Nephron progenitor cell (in vitro differentiated cells): Measurements from ENCODE around the gene ZNF785.

Experiments used
- DNase-seq: peaks from one replicate; pipeline ENCODE4 v3.0.0; 2021
- H3K27ac Mint-ChIP-seq: 2 replicates; pipeline ENCODE4 v1.8.0; 2021; ENCODE audit warnings: mild to moderate bottlenecking, moderate library complexity, mixed read lengths
- H3K27me3 Mint-ChIP-seq: 2 replicates; pipeline ENCODE4 v1.8.0; 2021; ENCODE audit warnings: mild to moderate bottlenecking, low read depth, mixed read lengths; ENCODE audit not compliant: poor library complexity
- H3K36me3 Mint-ChIP-seq: 2 replicates; pipeline ENCODE4 v1.8.0; 2021; ENCODE audit warnings: low read depth, mixed read lengths
- H3K4me1 Mint-ChIP-seq: 2 replicates; pipeline ENCODE4 v1.8.0; 2021; ENCODE audit warnings: mixed read lengths
- H3K4me3 Mint-ChIP-seq: 2 replicates; pipeline ENCODE4 v1.8.0; 2021; ENCODE audit warnings: mild to moderate bottlenecking, moderate library complexity, mixed read lengths
- H3K9me3 Mint-ChIP-seq: 2 replicates; pipeline ENCODE4 v1.8.0; 2021; ENCODE audit warnings: mild to moderate bottlenecking, moderate library complexity, mixed read lengths
- CTCF ChIP-seq: fragments of 200-600 bp; sonication (generic); IDR thresholded peaks from 2 replicates; pipeline ENCODE4 v1.5.0; 2021; ENCODE audit warnings: antibody characterized with exemption

The ZNF785 gene

GRCh38 chr16:30622455-30623032 is 37.0 kb upstream of the ZNF785 start:
- Mint-ChIP-seq H3K36me3 (no peaks in the 10 kb centered on the region), H3K9me3 (peaks cover 30% of the 10 kb centered on the region), H3K27me3 (peaks cover 24% of the 10 kb centered on the region), H3K4me1 (peaks cover 19% of the 10 kb centered on the region), H3K4me3 (no peak overlapping the region), H3K27ac (no peak overlapping the region)
- no peak for DNase-seq
- TF ChIP-seq CTCF: no peak

DNA sequence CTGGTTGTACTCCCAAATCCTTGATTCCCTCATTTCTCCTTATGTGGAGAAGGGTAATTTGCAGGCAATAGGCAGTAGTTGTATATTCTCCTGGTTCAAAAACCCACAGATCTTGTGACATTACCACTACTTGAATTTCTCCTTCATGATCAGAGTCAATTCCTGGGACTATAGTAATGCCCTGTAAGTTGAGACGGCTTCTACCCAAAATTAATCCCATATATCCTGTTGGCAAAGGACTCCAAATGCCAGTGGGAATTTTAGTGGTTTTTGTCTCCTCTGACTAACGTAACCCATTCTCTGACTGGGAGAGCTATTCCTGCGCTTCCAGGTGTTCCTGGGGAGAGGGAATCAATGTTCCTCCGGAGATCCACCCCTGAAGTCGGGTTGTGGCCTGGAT is 36.3 kb upstream of the ZNF785 start:
- Mint-ChIP-seq H3K4me3 (no peak overlapping the region), H3K36me3 (no peaks in the 10 kb centered on the region), H3K27ac (no peak overlapping the region), H3K27me3 (peaks cover 27% of the 10 kb centered on the region), H3K4me1 (peaks cover 19% of the 10 kb centered on the region), H3K9me3 (peaks cover 34% of the 10 kb centered on the region)
- DNase-seq: no peak
- TF ChIP-seq CTCF: no peak

GRCh38 chr16:30620169-30620568 is 34.7 kb upstream of the ZNF785 start:
- no peak overlapping the region for H3K27ac Mint-ChIP-seq

GRCh38 chr16:30619638-30620037 is 34.1 kb upstream of the ZNF785 start:
- Mint-ChIP-seq H3K27ac (no peak overlapping the region), H3K36me3 (no peaks in the 10 kb centered on the region), H3K4me1 (peaks cover 19% of the 10 kb centered on the region), H3K4me3 (no peak overlapping the region), H3K9me3 (peaks cover 32% of the 10 kb centered on the region), H3K27me3 (peaks cover 40% of the 10 kb centered on the region)
- no peak for TF ChIP-seq CTCF
- no peak for DNase-seq

More at GRCh38 chr16:30620169-30620568, 34.7 kb upstream of the ZNF785 start:
- Mint-ChIP-seq H3K27me3 (peaks cover 36% of the 10 kb centered on the region), H3K36me3 (no peaks in the 10 kb centered on the region), H3K4me3 (no peak overlapping the region), H3K4me1 (peaks cover 19% of the 10 kb centered on the region), H3K9me3 (peaks cover 36% of the 10 kb centered on the region)
- no peak for DNase-seq
- no peak for TF ChIP-seq CTCF

- H3K27ac Mint-ChIP-seq: no peak overlapping the region
- H3K36me3 Mint-ChIP-seq: no peaks in the 10 kb centered on the region
- TF ChIP-seq CTCF: no peak
Measured at GRCh38 chr16:30619202-30619601, 33.7 kb upstream of the ZNF785 start.

DNA sequence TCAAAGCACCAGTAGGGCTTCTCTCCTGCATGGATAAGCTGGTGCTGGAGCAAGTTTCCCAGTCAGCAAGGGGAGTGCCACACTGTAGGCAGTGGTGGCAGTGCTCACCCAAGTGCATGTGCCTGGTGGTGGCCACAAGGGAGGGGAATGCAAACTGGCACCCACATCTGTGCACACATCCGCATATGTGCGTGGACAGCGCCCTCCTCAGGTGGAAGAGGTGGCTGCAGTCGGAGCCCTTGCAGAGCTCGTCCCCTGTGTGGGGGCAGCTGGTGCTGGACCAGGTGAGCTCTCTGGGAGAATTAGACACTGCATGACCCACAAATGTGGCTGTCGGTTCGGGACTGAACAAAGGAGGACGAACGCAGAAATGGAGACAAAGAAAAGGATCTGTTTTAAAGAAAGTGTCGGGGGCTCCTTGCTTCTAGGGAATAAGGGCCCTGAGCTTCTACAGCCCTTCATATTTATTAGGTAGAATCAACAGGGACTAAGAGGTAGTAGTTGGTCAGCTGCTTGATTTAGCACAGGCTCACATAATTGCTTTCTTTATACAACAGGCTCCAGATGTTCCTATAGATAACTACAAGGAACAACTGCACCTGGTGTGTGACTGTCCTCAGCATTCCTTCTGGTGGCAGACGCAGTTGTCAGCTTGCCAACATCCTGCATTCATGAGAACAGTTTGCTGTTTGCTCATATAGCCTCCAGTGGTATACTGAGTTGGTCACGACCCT is 30.0 kb upstream of the ZNF785 start:
- Mint-ChIP-seq H3K27me3 (peaks cover 39% of the 10 kb centered on the region), H3K4me3 (no peak overlapping the region), H3K4me1 (peaks cover 15% of the 10 kb centered on the region), H3K36me3 (no peaks in the 10 kb centered on the region), H3K27ac (no peak overlapping the region), H3K9me3 (peaks cover 14% of the 10 kb centered on the region)
- peak; percentile 58 for DNase-seq
- peak; percentile 43 for TF ChIP-seq CTCF

More at GRCh38 chr16:30619202-30619601, 33.7 kb upstream of the ZNF785 start:
- DNase-seq: no peak
- peaks cover 44% of the 10 kb centered on the region for H3K27me3 Mint-ChIP-seq
- peaks cover 29% of the 10 kb centered on the region for H3K9me3 Mint-ChIP-seq
- peaks cover 19% of the 10 kb centered on the region for H3K4me1 Mint-ChIP-seq
- H3K4me3 Mint-ChIP-seq: no peak overlapping the region
